OCI-LY7 (cell line): ENCODE data around the gene CCDC32. TPM values are rescaled to one million over a fixed set of nuclear protein-coding genes. Genes with fewer than 3 reads are reported as not detected.
A peak's percentile ranks its signal among the peaks of the same experiment; 100 is the strongest.

Experiments
- BruUV-seq: library from RNA; stranded (reverse); fragments of 400-500 nt; replicated peaks from 2 replicates; lab custom pipeline; 2021; lab: Mats Ljungman, UMichigan
- CTCF ChIA-PET: fragments of 300-600 bp; sonication (Branson Sonifier 250); formaldehyde crosslinking; loops from one replicate; lab custom pipeline; 2022; ENCODE audit warnings: antibody characterized with exemption; ENCODE audit not compliant: unreplicated experiment; lab: Charles Lee
- POLR2A ChIA-PET: fragments of 300-600 bp; sonication (Branson Sonifier 250); formaldehyde crosslinking; loops from one replicate; lab custom pipeline; 2022; ENCODE audit warnings: antibody characterized with exemption; lab: Charles Lee
- DNase-seq: peaks from one replicate; pipeline ENCODE4 v3.0.0-alpha.2; 2015; ENCODE audit warnings: low spot score
- H2AFZ ChIP-seq: fragments of 200-600 bp; sonication (generic), shearing (Covaris generic); 2 replicates; pipeline ENCODE4 v1.6.1; 2014; ENCODE audit warnings: mild to moderate bottlenecking, antibody characterized with exemption, low read length, moderate library complexity
- H3K27ac ChIP-seq: fragments of 200-600 bp; sonication (generic); 2 replicates; pipeline ENCODE4 v1.5.1; 2014; ENCODE audit warnings: mixed run types, low read depth, mild to moderate bottlenecking, moderate library complexity, low read length, inconsistent platforms; ENCODE audit not compliant: poor library complexity, severe bottlenecking
- H3K36me3 ChIP-seq: fragments of 200-600 bp; sonication (generic); 2 replicates; pipeline ENCODE4 v1.6.1; 2014; ENCODE audit warnings: mild to moderate bottlenecking, antibody characterized with exemption, low read length, moderate library complexity, mixed read lengths; ENCODE audit not compliant: insufficient read depth
- H3K4me1 ChIP-seq: fragments of 200-600 bp; sonication (generic); 2 replicates; pipeline ENCODE4 v1.5.1; 2014; ENCODE audit warnings: mild to moderate bottlenecking, low read length; ENCODE audit not compliant: insufficient read depth, poor library complexity, severe bottlenecking
- H3K4me2 ChIP-seq: fragments of 200-600 bp; sonication (generic); 2 replicates; pipeline ENCODE4 v1.6.1; 2014; ENCODE audit warnings: mild to moderate bottlenecking, low read length
- H3K4me3 ChIP-seq: fragments of 200-600 bp; sonication (generic); 2 replicates; pipeline ENCODE4 v1.5.1; 2014; ENCODE audit warnings: mild to moderate bottlenecking, low read depth, low read length; ENCODE audit not compliant: poor library complexity, severe bottlenecking
- H3K79me2 ChIP-seq: fragments of 200-600 bp; sonication (generic); 2 replicates; pipeline ENCODE4 v1.6.1; 2016; ENCODE audit warnings: low read depth, mild to moderate bottlenecking, low read length, moderate library complexity, mixed read lengths; ENCODE audit not compliant: insufficient read depth
- H3K9me2 ChIP-seq: fragments of 200-600 bp; sonication (generic); 2 replicates; pipeline ENCODE4 v1.6.1; 2016; ENCODE audit warnings: mild to moderate bottlenecking, low read length, mixed read lengths; ENCODE audit not compliant: insufficient read depth
- H3K9me3 ChIP-seq: fragments of 200-600 bp; sonication (generic); 2 replicates; pipeline ENCODE4 v1.6.1; 2014; ENCODE audit warnings: mild to moderate bottlenecking, mixed run types, low read length, mixed read lengths
- H4K20me1 ChIP-seq: fragments of 200-600 bp; sonication (generic); 2 replicates; pipeline ENCODE4 v1.6.1; 2014; ENCODE audit warnings: mild to moderate bottlenecking, antibody characterized with exemption, low read length, moderate library complexity, mixed read lengths; ENCODE audit not compliant: insufficient read depth
- EZH2phosphoT487 ChIP-seq: fragments of 200-600 bp; sonication (generic); IDR thresholded peaks from 2 replicates; pipeline ENCODE4 v1.6.1; 2018; ENCODE audit warnings: low read depth, borderline replicate concordance, mild to moderate bottlenecking, mixed run types, antibody characterized with exemption, low read length, moderate library complexity, mixed read lengths
- intact Hi-C: fragments of 100-400 bp; cut with micrococcal nuclease; formaldehyde crosslinking; loops from one replicate; pipeline ENCODE4 v1.10.0; 2022; ENCODE audit not compliant: unreplicated experiment
- total RNA-seq, 2 experiments: library from RNA; depleted of rRNA in 1 of 2; stranded (reverse); fragments of >200 nt in 1 of 2; shearing (Covaris generic) in 1 of 2; gene quantifications; 2 replicates each; pipeline ENCODE4 v1.2.3, GENCODE V29; 2014 to 2022
- TF ChIP-seq, protein P1 (sequence below): fragments of 200-600 bp; sonication (generic); conservative IDR thresholded peaks from 2 replicates; pipeline ENCODE4 v1.5.1; 2014; ENCODE audit warnings: mild to moderate bottlenecking, antibody characterized with exemption, low read length, moderate library complexity, mixed read lengths

CCDC32 gene
- total RNA-seq, 2 experiments from 2014 or later: 10.3 to 14.3 TPM

DNA sequence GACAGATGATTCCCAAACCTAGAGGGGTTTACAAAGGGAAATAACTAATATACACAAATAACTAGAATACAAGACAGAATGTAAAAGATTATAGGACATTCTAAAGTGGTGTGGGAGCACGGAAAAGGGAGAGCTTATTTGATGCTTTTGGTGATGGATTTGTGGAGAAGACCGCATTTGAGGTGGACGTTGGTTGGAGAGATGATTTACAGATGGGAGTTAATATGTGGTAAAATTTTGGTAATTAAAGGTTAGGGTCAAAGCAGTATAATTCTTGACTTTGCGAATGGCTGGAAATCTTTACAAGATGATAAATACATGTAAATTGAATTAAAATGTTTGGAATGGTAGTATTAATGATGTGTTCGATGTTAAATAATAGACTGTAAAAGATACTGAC, 30.4 kb upstream of the CCDC32 start:
- Histone ChIP-seq H3K9me3 (no peaks in the 10 kb centered on the region), H4K20me1 (peaks cover 5% of the 10 kb centered on the region; the same call in 1 of the 2 replicates), H3K79me2 (peaks cover 58% of the 10 kb centered on the region), H3K36me3 (peaks cover 24% of the 10 kb centered on the region), H3K9me2 (no peaks in the 10 kb centered on the region), H3K4me1 (peaks cover 41% of the 10 kb centered on the region), H2AFZ (no peak overlapping the region; the same call in 1 of the 2 replicates), H3K4me3 (peak overlapping the region; percentile 85), H3K4me2 (peak overlapping the region; percentile 93), H3K27ac (peak overlapping the region; percentile 90)
- TF ChIP-seq EZH2phosphoT487: no peak
- TF ChIP-seq, protein P1, sequence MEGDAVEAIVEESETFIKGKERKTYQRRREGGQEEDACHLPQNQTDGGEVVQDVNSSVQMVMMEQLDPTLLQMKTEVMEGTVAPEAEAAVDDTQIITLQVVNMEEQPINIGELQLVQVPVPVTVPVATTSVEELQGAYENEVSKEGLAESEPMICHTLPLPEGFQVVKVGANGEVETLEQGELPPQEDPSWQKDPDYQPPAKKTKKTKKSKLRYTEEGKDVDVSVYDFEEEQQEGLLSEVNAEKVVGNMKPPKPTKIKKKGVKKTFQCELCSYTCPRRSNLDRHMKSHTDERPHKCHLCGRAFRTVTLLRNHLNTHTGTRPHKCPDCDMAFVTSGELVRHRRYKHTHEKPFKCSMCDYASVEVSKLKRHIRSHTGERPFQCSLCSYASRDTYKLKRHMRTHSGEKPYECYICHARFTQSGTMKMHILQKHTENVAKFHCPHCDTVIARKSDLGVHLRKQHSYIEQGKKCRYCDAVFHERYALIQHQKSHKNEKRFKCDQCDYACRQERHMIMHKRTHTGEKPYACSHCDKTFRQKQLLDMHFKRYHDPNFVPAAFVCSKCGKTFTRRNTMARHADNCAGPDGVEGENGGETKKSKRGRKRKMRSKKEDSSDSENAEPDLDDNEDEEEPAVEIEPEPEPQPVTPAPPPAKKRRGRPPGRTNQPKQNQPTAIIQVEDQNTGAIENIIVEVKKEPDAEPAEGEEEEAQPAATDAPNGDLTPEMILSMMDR: no peak
- no peak for DNase-seq
- ChIA-PET POLR2A (interaction anchor here (0.6 to 2.2 kb wide), 5 partner anchors 9 to 99 kb away, joined by 3 to 9 read pairs (median 5); partner anchors contain the start of genes RAD51 and RPUSD2), CTCF (interaction anchor here (0.5 kb wide), 1 partner anchor 187 kb away, joined by 3 read pairs; no protein-coding TSS in a partner anchor)
- intact Hi-C loops: loop anchor here (2.0 kb wide), 1 partner anchor 26 kb away; the partner anchor contains the start of gene RPUSD2
- BruUV-seq: TSS peak; percentile 87

DNA sequence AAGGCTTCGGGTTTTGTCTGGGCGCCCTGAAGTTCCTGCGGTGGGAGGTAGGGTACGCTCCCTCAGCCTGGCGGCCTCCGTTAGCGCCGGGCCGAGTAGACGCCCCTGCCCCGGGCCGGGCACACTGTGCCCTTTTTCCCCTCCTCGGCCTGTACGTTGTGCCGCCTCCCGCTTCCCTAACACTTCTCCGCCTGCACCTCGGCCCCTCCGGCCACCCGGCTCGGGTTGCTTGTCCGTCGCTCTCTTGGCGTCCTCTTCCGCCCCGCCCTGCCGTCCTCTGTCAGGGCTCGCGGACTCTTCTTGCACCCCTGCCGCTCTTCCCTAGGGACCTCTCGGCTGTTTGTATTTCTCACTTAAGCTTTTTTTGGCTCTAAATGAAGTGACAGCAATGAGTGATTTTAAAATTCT, 29.6 kb upstream of the CCDC32 start:
- ChIA-PET CTCF (no interaction called here), POLR2A (interaction anchor here (0.9 to 2.2 kb wide), 3 partner anchors 10 to 100 kb away, joined by 4 to 9 read pairs (median 5); partner anchors contain the start of genes RAD51 and RPUSD2)
- H3K9me3 ChIP-seq: no peaks in the 10 kb centered on the region
- H2AFZ ChIP-seq: peak overlapping the region; percentile 89; the same call in 1 of the 2 replicates
- peak; percentile 77 for DNase-seq
- H4K20me1 ChIP-seq: peaks cover 5% of the 10 kb centered on the region; the same call in 1 of the 2 replicates
- H3K4me1 ChIP-seq: peaks cover 46% of the 10 kb centered on the region
- no peaks in the 10 kb centered on the region for H3K9me2 ChIP-seq
- BruUV-seq: no TSS peak
- intact Hi-C loops: loop anchor here (2.0 to 5.0 kb wide), 2 partner anchors 26 to 173 kb away; partner anchors contain the start of genes C15orf62 and RPUSD2
- H3K27ac ChIP-seq: peak overlapping the region; percentile 90
- H3K79me2 ChIP-seq: peaks cover 50% of the 10 kb centered on the region
- H3K4me2 ChIP-seq: peak overlapping the region; percentile 93
- H3K4me3 ChIP-seq: peak overlapping the region; percentile 85
- TF ChIP-seq, protein P1: no peak
- peaks cover 18% of the 10 kb centered on the region for H3K36me3 ChIP-seq
